Activated CD4-positive, alpha-beta memory T cell treated with anti-CD3 and anti-CD28 coated beads for 36 hours (primary cell): ENCODE measurements around the gene INS. TPM values are rescaled to one million over a fixed set of nuclear protein-coding genes. Genes with fewer than 3 reads are reported as not detected.

ENCODE experiments used
- CTCF ChIA-PET: fragments of 350-600 bp; sonication (Branson Sonifier 250); formaldehyde crosslinking; loops from one replicate; lab custom pipeline; 2021; ENCODE audit warnings: antibody characterized with exemption, inconsistent platforms; lab: Charles Lee
- POLR2A ChIA-PET: fragments of 350-600 bp; sonication (Branson Sonifier 250); formaldehyde crosslinking; loops from one replicate; lab custom pipeline; 2021; ENCODE audit warnings: antibody characterized with exemption; lab: Charles Lee
- DNase-seq: peaks from one replicate; pipeline ENCODE4 v3.0.0-alpha.2; 2020
- H3K27ac Mint-ChIP-seq: one replicate; pipeline ENCODE4 v1.8.0; 2021; ENCODE audit warnings: mixed read lengths
- H3K27me3 Mint-ChIP-seq: one replicate; pipeline ENCODE4 v1.8.0; 2021; ENCODE audit warnings: mixed read lengths
- H3K36me3 Mint-ChIP-seq: one replicate; pipeline ENCODE4 v1.8.0; 2021; ENCODE audit warnings: mixed read lengths
- H3K4me1 Mint-ChIP-seq: one replicate; pipeline ENCODE4 v1.8.0; 2021; ENCODE audit warnings: low read depth, mixed read lengths
- H3K4me3 Mint-ChIP-seq: one replicate; pipeline ENCODE4 v1.8.0; 2021; ENCODE audit warnings: mild to moderate bottlenecking, mixed read lengths
- H3K9me3 Mint-ChIP-seq: one replicate; pipeline ENCODE4 v1.8.0; 2021; ENCODE audit warnings: mixed read lengths
- intact Hi-C: fragments of 100-400 bp; cut with micrococcal nuclease; formaldehyde crosslinking; loops from one replicate; pipeline ENCODE4 v1.15.1; 2023
- total RNA-seq, 2 experiments: library from RNA; stranded (reverse); gene quantifications; one replicate each; pipeline ENCODE4 v1.2.3, GENCODE V29; 2021

INS gene
- total RNA-seq, 2 experiments from 2014 or later, result not detected

GRCh38 chr11:2138068-2138430 is 23.0 kb downstream of the INS start:
- DNase-seq, result no peak
- Mint-ChIP-seq H3K27ac (no peak overlapping the region), H3K4me3 (no peak overlapping the region), H3K4me1 (peaks cover 27% of the 10 kb centered on the region), H3K27me3 (peaks cover 64% of the 10 kb centered on the region), H3K9me3 (no peaks in the 10 kb centered on the region), H3K36me3 (no peaks in the 10 kb centered on the region)
- intact Hi-C loops, result no loop called here
- CTCF ChIA-PET, result interaction anchor here (0.6 kb wide), 1 partner anchor 261 kb away, joined by 3 read pairs; no protein-coding TSS in a partner anchor
- POLR2A ChIA-PET, result no interaction called here

- CTCF ChIA-PET, result interaction anchor here (0.6 to 1.1 kb wide), 2 partner anchors 101 to 261 kb away, joined by 3 read pairs; no protein-coding TSS in a partner anchor
- Mint-ChIP-seq H3K4me3 (peak overlapping the region; percentile 23), H3K9me3 (no peaks in the 10 kb centered on the region), H3K27ac (no peak overlapping the region), H3K4me1 (peaks cover 21% of the 10 kb centered on the region), H3K36me3 (no peaks in the 10 kb centered on the region), H3K27me3 (peaks cover 63% of the 10 kb centered on the region)
- DNase-seq, result no peak
- POLR2A ChIA-PET, result no interaction called here
- intact Hi-C loops, result no loop called here
Observed at GRCh38 chr11:2137202-2138067, 23.6 kb downstream of the INS start.

GRCh38 chr11:2136952-2137201 is 24.1 kb downstream of the INS start:
- no peaks in the 10 kb centered on the region for H3K36me3 Mint-ChIP-seq
- intact Hi-C loops, result no loop called here
- ChIA-PET CTCF (interaction anchor here (1.1 kb wide), 1 partner anchor 100 kb away, joined by 3 read pairs; no protein-coding TSS in a partner anchor), POLR2A (no interaction called here)
- H3K4me3 Mint-ChIP-seq, result peak overlapping the region; percentile 20
- peaks cover 60% of the 10 kb centered on the region for H3K27me3 Mint-ChIP-seq
- H3K4me1 Mint-ChIP-seq, result peaks cover 16% of the 10 kb centered on the region
- no peak for DNase-seq
- no peaks in the 10 kb centered on the region for H3K9me3 Mint-ChIP-seq
- no peak overlapping the region for H3K27ac Mint-ChIP-seq

GRCh38 chr11:2136209-2136951 is 24.6 kb downstream of the INS start:
- H3K9me3 Mint-ChIP-seq, result no peaks in the 10 kb centered on the region
- CTCF ChIA-PET, result interaction anchor here (1.1 kb wide), 1 partner anchor 100 kb away, joined by 3 read pairs; no protein-coding TSS in a partner anchor
- no peaks in the 10 kb centered on the region for H3K36me3 Mint-ChIP-seq
- H3K27me3 Mint-ChIP-seq, result peaks cover 63% of the 10 kb centered on the region
- H3K27ac Mint-ChIP-seq, result no peak overlapping the region
- intact Hi-C loops, result no loop called here
- POLR2A ChIA-PET, result no interaction called here
- H3K4me3 Mint-ChIP-seq, result no peak overlapping the region
- DNase-seq, result no peak
- peaks cover 13% of the 10 kb centered on the region for H3K4me1 Mint-ChIP-seq

GRCh38 chr11:2135648-2136201 is 25.3 kb downstream of the INS start:
- H3K4me3 Mint-ChIP-seq, result no peak overlapping the region
- no peaks in the 10 kb centered on the region for H3K36me3 Mint-ChIP-seq
- no peaks in the 10 kb centered on the region for H3K9me3 Mint-ChIP-seq
- CTCF ChIA-PET, result interaction anchor here (1.1 kb wide), 1 partner anchor 99 kb away, joined by 3 read pairs; no protein-coding TSS in a partner anchor
- DNase-seq, result no peak
- H3K27ac Mint-ChIP-seq, result no peak overlapping the region
- intact Hi-C loops, result no loop called here
- POLR2A ChIA-PET, result no interaction called here
- peaks cover 9% of the 10 kb centered on the region for H3K4me1 Mint-ChIP-seq
- peaks cover 61% of the 10 kb centered on the region for H3K27me3 Mint-ChIP-seq

- ChIA-PET CTCF (no interaction called here), POLR2A (no interaction called here)
- intact Hi-C loops, result no loop called here
- H3K27ac Mint-ChIP-seq, result no peak overlapping the region
- no peaks in the 10 kb centered on the region for H3K9me3 Mint-ChIP-seq
- no peaks in the 10 kb centered on the region for H3K36me3 Mint-ChIP-seq
- H3K4me3 Mint-ChIP-seq, result no peak overlapping the region
- H3K4me1 Mint-ChIP-seq, result peaks cover 8% of the 10 kb centered on the region
- peaks cover 59% of the 10 kb centered on the region for H3K27me3 Mint-ChIP-seq
- no peak for DNase-seq
Observed at GRCh38 chr11:2135018-2135569, 25.9 kb downstream of the INS start.

- intact Hi-C loops, result no loop called here
- Mint-ChIP-seq H3K4me1 (peaks cover 6% of the 10 kb centered on the region), H3K36me3 (no peaks in the 10 kb centered on the region), H3K27me3 (peaks cover 57% of the 10 kb centered on the region), H3K4me3 (no peak overlapping the region), H3K9me3 (no peaks in the 10 kb centered on the region), H3K27ac (no peak overlapping the region)
- POLR2A ChIA-PET, result no interaction called here
- DNase-seq, result no peak
- CTCF ChIA-PET, result interaction anchor here (0.8 to 1.7 kb wide), 4 partner anchors 9 to 482 kb away, joined by 3 to 9 read pairs (median 6); no protein-coding TSS in a partner anchor
Observed at GRCh38 chr11:2134022-2135010, 26.7 kb downstream of the INS start.

- no peak overlapping the region for H3K27ac Mint-ChIP-seq
- H3K4me3 Mint-ChIP-seq, result no peak overlapping the region
- DNase-seq, result no peak
- POLR2A ChIA-PET, result no interaction called here
- CTCF ChIA-PET, result interaction anchor here (0.8 to 1.7 kb wide), 4 partner anchors 10 to 481 kb away, joined by 3 to 9 read pairs (median 6); no protein-coding TSS in a partner anchor
- H3K4me1 Mint-ChIP-seq, result peaks cover 6% of the 10 kb centered on the region
- H3K9me3 Mint-ChIP-seq, result no peaks in the 10 kb centered on the region
- intact Hi-C loops, result no loop called here
- H3K27me3 Mint-ChIP-seq, result peaks cover 57% of the 10 kb centered on the region
- H3K36me3 Mint-ChIP-seq, result no peaks in the 10 kb centered on the region
Observed at GRCh38 chr11:2133241-2134021, 27.6 kb downstream of the INS start.

- no peaks in the 10 kb centered on the region for H3K9me3 Mint-ChIP-seq
- H3K4me3 Mint-ChIP-seq, result no peak overlapping the region
- no peak for DNase-seq
- peaks cover 6% of the 10 kb centered on the region for H3K4me1 Mint-ChIP-seq
- no peaks in the 10 kb centered on the region for H3K36me3 Mint-ChIP-seq
- no peak overlapping the region for H3K27ac Mint-ChIP-seq
- ChIA-PET CTCF (interaction anchor here (0.6 to 1.7 kb wide), 2 partner anchors 10 to 18 kb away, joined by 3 to 5 read pairs; no protein-coding TSS in a partner anchor), POLR2A (no interaction called here)
- peaks cover 53% of the 10 kb centered on the region for H3K27me3 Mint-ChIP-seq
- intact Hi-C loops, result no loop called here
Observed at GRCh38 chr11:2132874-2133240, 28.2 kb downstream of the INS start.

- POLR2A ChIA-PET, result no interaction called here
- DNase-seq, result no peak
- intact Hi-C loops, result no loop called here
- CTCF ChIA-PET, result interaction anchor here (0.6 to 1.7 kb wide), 2 partner anchors 11 to 19 kb away, joined by 3 to 5 read pairs; no protein-coding TSS in a partner anchor
- no peak overlapping the region for H3K4me3 Mint-ChIP-seq
- no peaks in the 10 kb centered on the region for H3K9me3 Mint-ChIP-seq
- peaks cover 2% of the 10 kb centered on the region for H3K4me1 Mint-ChIP-seq
- no peak overlapping the region for H3K27ac Mint-ChIP-seq
- no peaks in the 10 kb centered on the region for H3K36me3 Mint-ChIP-seq
- peaks cover 50% of the 10 kb centered on the region for H3K27me3 Mint-ChIP-seq
Observed at GRCh38 chr11:2132246-2132645, 28.8 kb downstream of the INS start.
